MM.1S (cell line): ENCODE measurements around the gene COL5A2.

Experiments used
- DNase-seq: peaks from one replicate; pipeline ENCODE4 v3.0.0-alpha.2; 2015
- H2AFZ ChIP-seq: fragments of 300-600 bp; sonication (generic); 2 replicates; pipeline ENCODE4 v1.6.0; 2016; ENCODE audit warnings: antibody characterized with exemption, low read length
- H3F3A ChIP-seq: fragments of 300-600 bp; sonication (generic); 2 replicates; pipeline ENCODE4 v1.6.1; 2016; ENCODE audit warnings: mild to moderate bottlenecking, antibody characterized with exemption, low read length, moderate library complexity, mixed read lengths; ENCODE audit not compliant: insufficient read depth
- H3K27ac ChIP-seq: fragments of 300-600 bp; sonication (generic); 2 replicates; pipeline ENCODE4 v1.5.1; 2016; ENCODE audit warnings: mild to moderate bottlenecking, low read length
- H3K27me3 ChIP-seq: fragments of 300-600 bp; sonication (generic); replicated peaks from 2 replicates; pipeline ENCODE4 v1.6.0; 2016; ENCODE audit warnings: low read length; ENCODE audit not compliant: insufficient read depth
- H3K36me3 ChIP-seq: fragments of 300-600 bp; sonication (generic); replicated peaks from 2 replicates; pipeline ENCODE4 v1.6.1; 2016; ENCODE audit warnings: mild to moderate bottlenecking, low read length, mixed read lengths; ENCODE audit not compliant: insufficient read depth
- H3K4me1 ChIP-seq: fragments of 300-600 bp; sonication (generic); 2 replicates; pipeline ENCODE4 v1.6.1; 2016; ENCODE audit warnings: low read length, mixed read lengths
- H3K4me2 ChIP-seq: fragments of 300-600 bp; sonication (generic); 2 replicates; pipeline ENCODE4 v1.6.0; 2016; ENCODE audit warnings: low read depth, low read length
- H3K4me3 ChIP-seq: fragments of 300-600 bp; sonication (generic); 2 replicates; pipeline ENCODE4 v1.5.1; 2016; ENCODE audit warnings: low read length, mixed read lengths
- H3K79me2 ChIP-seq: fragments of 300-600 bp; sonication (generic); 2 replicates; pipeline ENCODE4 v1.6.1; 2016; ENCODE audit warnings: mixed run types, low read length, mixed read lengths
- H3K9ac ChIP-seq: fragments of 300-600 bp; sonication (generic); 2 replicates; pipeline ENCODE4 v1.6.1; 2016; ENCODE audit warnings: low read length, mixed read lengths
- H3K9me2 ChIP-seq: fragments of 300-600 bp; sonication (generic); replicated peaks from 2 replicates; pipeline ENCODE4 v1.6.1; 2016; ENCODE audit warnings: mild to moderate bottlenecking, low read length, mixed read lengths; ENCODE audit not compliant: insufficient read depth
- H3K9me3 ChIP-seq: fragments of 300-600 bp; sonication (generic); replicated peaks from 2 replicates; pipeline ENCODE4 v1.6.1; 2016; ENCODE audit warnings: mild to moderate bottlenecking, low read length, mixed read lengths; ENCODE audit not compliant: insufficient read depth
- H4K20me1 ChIP-seq: fragments of 300-600 bp; sonication (generic); 2 replicates; pipeline ENCODE4 v1.6.1; 2016; ENCODE audit warnings: mild to moderate bottlenecking, low read length, moderate library complexity, mixed read lengths; ENCODE audit not compliant: insufficient read depth
- CTCF ChIP-seq: fragments of 300-600 bp; sonication (generic); IDR thresholded peaks from 2 replicates; pipeline ENCODE4 v1.5.1; 2016; ENCODE audit warnings: antibody characterized with exemption, low read length, mixed read lengths
- EZH2 ChIP-seq: fragments of 300-600 bp; sonication (generic); optimal IDR thresholded peaks from 2 replicates; pipeline ENCODE3; 2017; ENCODE audit warnings: low read depth, mild to moderate bottlenecking, antibody characterized with exemption, low read length, mixed read lengths
- EZH2phosphoT487 ChIP-seq: fragments of 300-600 bp; sonication (generic); IDR thresholded peaks from 2 replicates; pipeline ENCODE4 v1.6.1; 2018; ENCODE audit warnings: antibody characterized with exemption, low read length

COL5A2 gene

DNA sequence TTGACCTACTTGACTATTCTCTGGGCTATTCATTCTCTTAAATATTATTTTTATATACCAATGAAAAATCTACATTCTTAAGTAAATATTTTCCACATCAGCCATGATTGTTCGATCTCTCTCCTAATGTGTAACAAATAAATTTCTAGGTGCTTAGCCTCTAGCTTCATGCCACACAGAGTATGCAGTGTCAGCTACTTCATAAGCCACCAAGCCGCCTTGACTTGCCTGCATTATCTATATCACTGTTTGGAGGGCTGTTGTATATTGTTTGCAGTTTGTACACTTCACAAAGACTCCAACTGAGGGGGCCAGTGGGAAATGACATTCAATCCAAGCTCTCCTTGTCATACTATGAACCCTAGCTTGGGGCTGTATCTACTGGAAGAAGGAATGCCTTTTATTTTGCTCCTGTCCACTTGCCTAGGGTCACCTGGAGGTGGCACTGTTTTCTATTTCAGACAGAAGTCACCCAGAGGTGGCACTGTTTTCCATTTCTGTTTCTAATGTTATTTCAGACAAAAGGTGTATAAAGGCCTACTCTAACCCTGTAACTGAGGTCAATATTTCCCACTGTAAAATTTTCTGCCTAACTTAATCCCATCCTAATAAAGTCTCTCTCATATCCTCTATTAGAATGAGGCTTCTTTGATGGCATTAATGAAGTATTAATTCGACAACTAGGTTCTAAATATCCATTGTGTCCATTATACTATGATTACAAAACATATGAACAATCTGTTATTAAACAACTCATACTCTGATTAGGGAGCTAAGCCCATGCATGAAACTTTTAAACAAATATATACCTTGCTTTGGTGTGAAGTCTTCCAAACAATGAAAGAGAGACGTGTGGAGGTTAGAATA is 36.4 kb downstream of the COL5A2 start:
- H3K9me3 ChIP-seq: no peaks in the 10 kb centered on the region
- no peaks in the 10 kb centered on the region for H4K20me1 ChIP-seq
- DNase-seq: peak; percentile 49
- H3K36me3 ChIP-seq: no peaks in the 10 kb centered on the region
- H3K79me2 ChIP-seq: no peaks in the 10 kb centered on the region
- no peaks in the 10 kb centered on the region for H3K9me2 ChIP-seq
- no peak for TF ChIP-seq EZH2phosphoT487
- TF ChIP-seq EZH2: no peak
- TF ChIP-seq CTCF: peak; percentile 98
- H3K4me1 ChIP-seq: no peaks in the 10 kb centered on the region
- H3K27ac ChIP-seq: no peak overlapping the region
- no peaks in the 10 kb centered on the region for H3K27me3 ChIP-seq
- H3K4me2 ChIP-seq: no peak overlapping the region
- H2AFZ ChIP-seq: no peak overlapping the region
- no peak overlapping the region for H3K9ac ChIP-seq
- no peaks in the 10 kb centered on the region for H3F3A ChIP-seq
- no peak overlapping the region for H3K4me3 ChIP-seq

GRCh38 chr2:189138800-189139199 is 40.8 kb downstream of the COL5A2 start:
- Histone ChIP-seq H3F3A (no peaks in the 10 kb centered on the region), H2AFZ (no peak overlapping the region), H3K27me3 (no peaks in the 10 kb centered on the region), H3K4me1 (no peaks in the 10 kb centered on the region), H3K9me3 (no peaks in the 10 kb centered on the region), H3K36me3 (no peaks in the 10 kb centered on the region), H3K27ac (no peak overlapping the region), H3K4me3 (no peak overlapping the region), H3K9ac (no peak overlapping the region), H3K9me2 (no peaks in the 10 kb centered on the region), H3K79me2 (no peaks in the 10 kb centered on the region), H3K4me2 (no peak overlapping the region), H4K20me1 (no peaks in the 10 kb centered on the region)
- DNase-seq: no peak
- TF ChIP-seq EZH2: no peak
- no peak for TF ChIP-seq CTCF
- no peak for TF ChIP-seq EZH2phosphoT487

DNA sequence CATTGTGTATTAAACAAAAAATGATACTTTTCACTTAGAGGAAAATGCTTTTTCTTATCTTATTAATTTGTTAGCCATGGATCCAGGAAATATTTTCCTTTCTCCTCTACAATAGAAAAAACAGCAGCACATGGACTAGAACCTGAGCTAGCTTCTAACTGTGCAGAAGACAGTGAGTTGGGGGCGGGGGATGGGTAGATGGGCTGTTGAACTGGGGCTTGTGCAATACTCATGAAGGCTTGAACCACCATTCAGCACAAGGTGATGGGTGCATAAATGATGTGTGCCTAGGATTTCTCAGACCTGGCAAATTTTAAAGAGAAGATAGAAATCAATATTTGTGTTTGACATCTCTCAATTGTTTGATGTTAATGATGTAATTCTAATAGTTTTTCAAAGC is 42.0 kb downstream of the COL5A2 start:
- no peaks in the 10 kb centered on the region for H3K36me3 ChIP-seq
- no peaks in the 10 kb centered on the region for H3K4me1 ChIP-seq
- H4K20me1 ChIP-seq: no peaks in the 10 kb centered on the region
- no peak overlapping the region for H3K4me3 ChIP-seq
- no peak overlapping the region for H3K9ac ChIP-seq
- no peak for DNase-seq
- H3F3A ChIP-seq: no peaks in the 10 kb centered on the region
- no peaks in the 10 kb centered on the region for H3K27me3 ChIP-seq
- H3K4me2 ChIP-seq: no peak overlapping the region
- no peaks in the 10 kb centered on the region for H3K79me2 ChIP-seq
- no peak overlapping the region for H3K27ac ChIP-seq
- no peaks in the 10 kb centered on the region for H3K9me3 ChIP-seq
- TF ChIP-seq CTCF: no peak
- TF ChIP-seq EZH2phosphoT487: no peak
- TF ChIP-seq EZH2: no peak
- no peak overlapping the region for H2AFZ ChIP-seq
- H3K9me2 ChIP-seq: no peaks in the 10 kb centered on the region
